Motor neuron (in vitro differentiated cells): Measurements from ENCODE around the gene ROBO2. TPM values are rescaled to one million over a fixed set of nuclear protein-coding genes. Genes with fewer than 3 reads are reported as not detected.

Source experiments
- ATAC-seq, 8 experiments: fragments of 200-7000 bp; cut with Tn5 transposase; replicated peaks in 6 of 8; 2 replicates each; pipeline ENCODE4 v1.8.0; 2021; ENCODE audit warnings: mild to moderate bottlenecking in 8 of 8, moderate library complexity in 8 of 8
- H3K27ac ChIP-seq, 2 donors: fragments of 250-450 bp; sonication (Bioruptor Pico); 2 replicates each; pipeline ENCODE4 v1.9.0; 2021; ENCODE audit warnings: antibody characterized with exemption in 2 of 2, mild to moderate bottlenecking in 2 of 2, moderate library complexity in 1 of 2
- H3K4me1 ChIP-seq, 2 donors: fragments of 250-450 bp; sonication (Bioruptor Pico); replicated peaks in 1 of 2; 2 replicates each; pipeline ENCODE4 v1.6.1; 2021; ENCODE audit warnings: antibody characterized with exemption in 2 of 2, mild to moderate bottlenecking in 2 of 2, moderate library complexity in 1 of 2
- H3K4me3 ChIP-seq, 5 donors: fragments of 250-450 bp; sonication (Bioruptor Pico); 2 replicates each; pipeline ENCODE4 v1.9.0; 2021; ENCODE audit warnings: antibody characterized with exemption in 5 of 5, mild to moderate bottlenecking in 5 of 5, moderate library complexity in 4 of 5
- WGBS, 10 experiments: fragments of 450-650 bp; shearing (Covaris generic); methylation state at CpG; one replicate each; pipeline ENCODE4 v1.0.0; 2022; 5-methylcytosine and 5-hydroxymethylcytosine counted together
- in situ Hi-C, 9 experiments: fragments of 400-800 bp; cut with MboI; loops; one replicate each; pipeline ENCODE4 v1.15.0; 2021; ENCODE audit warnings: low sequenced_read_pairs in 9 of 9, low pct_unique_long_range_greater_than_20kb in 2 of 9; ENCODE audit not compliant: unreplicated experiment in 9 of 9
- total RNA-seq, 8 experiments: library from RNA; unstranded; fragments of 300-600 nt; gene quantifications; 2 replicates each; pipeline versions ENCODE4 v1.2.3 to v1.2.4, GENCODE V29; 2022

Gene ROBO2
- total RNA-seq, 8 experiments from 2014 or later = 28.3 to 127 (median 41.2) TPM

DNA sequence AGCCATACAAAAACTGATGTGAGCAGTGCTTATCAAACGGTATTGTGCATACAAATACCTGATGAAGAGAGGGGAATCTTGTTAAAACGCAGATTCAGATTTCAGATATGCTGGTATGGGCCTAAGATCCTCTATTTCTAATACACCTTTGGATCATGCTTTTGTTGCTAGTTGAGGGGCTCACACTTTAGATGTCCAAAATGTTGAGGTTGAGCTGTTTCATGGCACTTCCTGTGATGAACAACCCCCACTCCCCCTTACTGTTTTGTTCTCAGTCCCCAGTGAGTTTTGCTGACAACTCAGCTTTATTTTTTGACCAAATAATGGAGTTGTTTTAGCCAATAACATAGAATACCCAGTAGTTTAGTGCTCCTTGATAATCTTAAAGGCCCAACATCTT is 53.2 kb downstream of the ROBO2 start:
- Histone ChIP-seq H3K4me3 (no peak overlapping the region), H3K4me1 (no peaks in the 10 kb centered on the region), H3K27ac (no peak overlapping the region)
- no peak for ATAC-seq
- in situ Hi-C loops = no loop called here
- 17 to 100% (median 64%) methylated on average over 1 to 2 of the region's 2 CpGs; no CpG with 5 or more reads in 1 of the 10 experiments for WGBS, 10 experiments

DNA sequence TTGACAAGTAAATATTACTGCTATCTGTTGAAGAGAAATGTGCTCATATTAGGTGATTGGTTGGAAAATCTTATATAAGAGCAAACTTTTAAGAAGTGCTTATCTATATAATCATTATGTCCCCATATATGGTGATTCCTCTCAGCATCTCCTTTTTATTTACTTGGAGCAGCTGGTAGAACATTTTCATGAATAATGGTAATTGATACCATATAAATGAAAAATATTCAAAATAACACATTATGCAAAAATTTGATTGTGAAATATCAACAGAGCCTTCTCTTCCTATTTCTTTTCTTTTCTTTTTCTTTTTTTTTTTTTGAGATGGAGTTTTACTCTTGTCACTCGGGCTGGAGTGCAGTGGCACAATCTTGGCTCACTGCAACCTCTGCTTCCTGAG is 56.2 kb downstream of the ROBO2 start:
- ATAC-seq = peak in 3 of 8 experiments; percentile 28 to 70 (median 52)
- Histone ChIP-seq H3K4me1 (no peaks in the 10 kb centered on the region), H3K27ac (no peak overlapping the region), H3K4me3 (no peak overlapping the region)
- in situ Hi-C loops = no loop called here
- 13 to 100% (median 100%) methylated on average over 1 of the region's 1 CpG; no CpG with 5 or more reads in 3 of the 10 experiments for WGBS, 10 experiments

DNA sequence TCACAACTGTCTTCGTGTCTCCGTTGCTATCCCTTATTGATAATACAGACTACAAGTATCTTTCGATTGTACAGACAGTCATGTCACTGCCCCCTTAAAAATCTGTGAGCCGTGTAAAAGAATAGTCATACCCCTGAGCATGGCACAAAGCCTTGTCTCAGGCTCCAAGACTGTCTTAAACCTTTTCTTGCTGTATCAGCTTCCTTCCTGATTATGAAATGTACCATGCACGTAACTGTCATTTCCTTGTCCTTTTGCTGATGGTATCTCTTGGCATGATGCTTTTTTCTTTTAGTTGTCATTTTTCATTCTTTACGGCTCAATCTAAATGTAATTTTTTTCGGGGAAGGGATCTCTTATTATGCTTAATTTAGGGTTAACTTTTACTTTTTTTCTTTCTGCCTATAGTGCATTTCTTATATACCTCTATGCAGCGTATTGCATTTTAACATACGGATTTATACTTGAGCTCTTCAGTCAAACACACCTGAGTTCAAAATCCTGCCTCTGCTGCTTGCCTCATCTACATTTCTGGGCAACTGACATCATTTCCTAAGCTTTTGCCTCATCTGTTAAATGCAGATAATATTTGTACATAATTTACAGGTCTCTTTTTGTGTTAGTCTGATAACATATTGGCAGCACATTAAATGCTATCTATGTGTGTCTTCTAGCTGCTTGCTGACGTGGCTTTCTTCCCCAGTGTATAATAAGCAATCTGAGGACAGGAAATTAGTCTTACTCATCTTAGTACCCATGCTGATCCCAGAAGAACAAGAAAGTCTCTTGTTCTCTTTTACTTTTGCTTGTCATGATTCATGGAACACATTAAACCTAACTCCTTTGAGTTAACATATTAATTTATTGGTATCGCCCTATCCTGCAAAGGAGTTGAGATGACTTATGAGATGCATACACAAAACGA is 57.3 kb downstream of the ROBO2 start:
- in situ Hi-C loops = no loop called here
- H3K27ac ChIP-seq = no peak overlapping the region
- 49 to 100% (median 90%) methylated on average over 4 to 12 of the region's 12 CpGs for WGBS, 10 experiments
- no peak overlapping the region for H3K4me3 ChIP-seq
- no peak for ATAC-seq
- H3K4me1 ChIP-seq = no peaks in the 10 kb centered on the region

DNA sequence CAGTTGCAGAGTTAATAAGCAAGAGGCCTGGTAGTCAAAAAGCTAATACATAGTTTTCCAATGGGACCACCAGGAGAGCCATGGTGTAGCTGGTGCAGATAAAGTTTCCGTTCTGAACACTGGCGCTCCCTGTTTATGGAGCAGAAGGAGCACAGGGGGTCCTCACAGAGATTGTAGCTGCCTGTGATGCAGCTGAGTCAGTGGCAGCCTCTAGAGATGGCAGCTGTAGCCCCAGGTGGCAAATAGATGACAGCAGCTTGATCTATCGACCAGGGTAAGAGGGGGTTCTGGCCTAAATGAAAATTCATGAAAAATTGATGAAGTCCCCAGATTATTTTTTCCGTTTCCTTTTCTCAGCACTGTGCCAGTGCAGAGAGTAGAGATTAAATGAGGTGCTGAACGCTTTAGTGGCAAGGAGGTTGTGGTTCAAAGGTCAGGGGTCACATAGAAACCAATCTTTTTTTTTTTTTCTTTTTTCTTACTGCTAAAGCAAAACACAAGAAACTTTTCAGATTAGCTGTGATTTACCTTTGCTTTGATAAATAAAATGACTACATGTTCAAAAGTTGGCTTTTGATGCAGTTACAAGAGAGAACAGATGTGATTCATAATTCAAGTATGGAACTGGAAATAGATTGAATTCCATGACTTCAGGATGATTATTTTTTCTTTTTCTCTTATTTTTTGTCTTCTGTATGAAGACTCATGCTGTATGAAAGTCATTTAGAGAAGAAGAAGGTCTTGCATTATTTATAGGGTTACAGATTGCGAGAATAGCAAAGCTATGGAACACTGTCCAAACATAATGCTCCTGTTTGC is 63.3 kb downstream of the ROBO2 start:
- no peak overlapping the region for H3K27ac ChIP-seq
- WGBS, 10 experiments = 23 to 100% (median 83%) methylated on average over 2 to 6 of the region's 6 CpGs
- H3K4me3 ChIP-seq = no peak overlapping the region
- ATAC-seq = peak in 5 of 8 experiments; percentile 43 to 61 (median 49)
- in situ Hi-C loops = no loop called here
- no peaks in the 10 kb centered on the region for H3K4me1 ChIP-seq

DNA sequence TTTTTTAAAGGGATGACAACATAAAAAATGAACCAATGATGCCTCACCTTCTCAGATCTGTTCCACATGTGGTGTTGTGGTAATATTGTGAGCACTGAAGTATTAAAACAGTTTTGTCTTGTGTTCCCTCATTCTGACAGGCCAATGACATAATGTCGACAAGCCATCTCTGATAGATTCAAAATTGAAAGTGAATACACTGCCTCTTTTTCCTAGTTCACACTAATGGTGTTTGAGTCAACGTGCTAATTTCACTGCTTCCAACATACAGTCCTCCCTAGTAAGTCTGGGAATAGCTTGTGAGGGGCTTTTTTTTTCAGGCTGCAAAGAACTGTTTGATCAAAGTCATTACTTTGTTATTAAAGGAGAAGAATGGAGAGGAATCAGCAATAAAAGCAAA is 82.8 kb downstream of the ROBO2 start:
- 0 to 88% (median 50%) methylated on average over 1 to 2 of the region's 2 CpGs; no CpG with 5 or more reads in 1 of the 10 experiments for WGBS, 10 experiments
- H3K27ac ChIP-seq = no peak overlapping the region
- H3K4me3 ChIP-seq = no peak overlapping the region
- in situ Hi-C loops = no loop called here
- peaks cover 0 to 6% of the 10 kb centered on the region in 2 donors for H3K4me1 ChIP-seq
- ATAC-seq = peak in 3 of 8 experiments; percentile 39 to 70 (median 59)

DNA sequence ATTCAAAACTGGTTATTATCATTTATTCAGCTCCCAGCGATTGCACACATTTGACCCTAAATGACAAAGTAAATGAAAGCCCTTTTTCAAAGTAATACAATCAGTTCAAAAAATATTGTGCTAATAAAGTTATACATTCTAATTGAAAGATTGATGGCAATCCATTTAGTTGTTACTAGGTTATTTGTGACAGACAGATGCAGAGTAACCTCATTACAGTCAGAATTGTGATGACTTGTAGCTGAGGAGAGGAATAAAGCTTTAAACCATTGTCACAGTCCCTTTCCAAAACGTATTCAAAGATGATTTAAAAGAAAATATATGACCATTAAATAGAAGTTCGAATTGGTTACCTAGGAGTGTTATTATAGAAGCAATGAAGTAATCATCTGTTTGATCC is 86.1 kb downstream of the ROBO2 start:
- peak in 1 of 8 experiments; percentile 72 for ATAC-seq
- in situ Hi-C loops = no loop called here
- no peak overlapping the region for H3K27ac ChIP-seq
- WGBS, 10 experiments = 23 to 82% (median 52%) methylated on average over 1 to 3 of the region's 3 CpGs
- H3K4me1 ChIP-seq = peaks cover 0 to 6% of the 10 kb centered on the region in 2 donors
- no peak overlapping the region for H3K4me3 ChIP-seq

DNA sequence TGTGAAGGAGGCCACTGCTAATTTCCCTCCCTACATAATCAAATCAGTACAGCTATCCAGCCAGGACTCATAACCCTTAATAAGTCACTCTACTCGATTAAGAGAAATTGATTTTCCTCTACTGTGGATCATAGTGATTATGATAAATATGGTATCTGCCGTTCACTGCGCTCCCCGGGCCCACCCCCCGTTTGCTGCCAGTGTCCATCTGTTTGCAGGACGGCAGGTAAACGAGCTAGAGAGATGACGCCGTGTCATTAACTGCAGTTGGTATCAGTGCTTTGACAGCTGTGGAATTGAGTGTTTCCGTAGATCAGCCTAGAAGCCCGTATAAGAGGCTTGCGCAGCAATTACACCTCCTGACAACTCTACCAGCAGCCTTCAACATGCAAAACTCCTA is 94.9 kb downstream of the ROBO2 start:
- in situ Hi-C loops = no loop called here
- peak in 5 of 8 experiments; percentile 76 to 95 (median 90) for ATAC-seq
- Histone ChIP-seq H3K4me1 (peaks cover 2 to 24% of the 10 kb centered on the region in 2 donors), H3K27ac (no peak overlapping the region), H3K4me3 (no peak overlapping the region)
- WGBS, 10 experiments = 28 to 94% (median 73%) methylated on average over 1 to 12 of the region's 12 CpGs; no CpG with 5 or more reads in 1 of the 10 experiments

DNA sequence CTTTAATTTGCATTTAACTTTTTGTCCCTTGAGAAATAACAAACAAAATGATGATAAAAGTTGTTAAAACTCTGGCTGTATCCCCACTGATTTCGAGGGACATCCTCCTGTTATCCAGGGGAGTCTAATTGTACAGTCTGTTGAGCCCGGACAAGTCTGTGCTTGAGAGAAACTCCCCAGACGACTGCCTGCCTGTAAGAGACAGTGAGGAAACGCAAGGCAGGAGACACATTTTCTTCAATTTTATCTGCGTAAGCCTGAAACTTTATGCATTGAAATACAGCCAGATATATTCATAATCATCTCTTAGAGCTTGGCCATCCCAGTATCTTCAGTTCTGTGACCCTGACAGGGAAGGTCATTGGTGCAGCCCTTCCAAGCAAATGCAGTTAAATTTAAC is 97.7 kb downstream of the ROBO2 start:
- ATAC-seq = no peak
- Histone ChIP-seq H3K4me1 (peaks cover 3 to 40% of the 10 kb centered on the region in 2 donors), H3K27ac (no peak overlapping the region), H3K4me3 (no peak overlapping the region)
- in situ Hi-C loops = no loop called here
- whole genome bisulfite sequencing, 10 experiments = 50 to 100% (median 92%) methylated on average over 1 to 5 of the region's 5 CpGs; no CpG with 5 or more reads in 3 of the 10 experiments

DNA sequence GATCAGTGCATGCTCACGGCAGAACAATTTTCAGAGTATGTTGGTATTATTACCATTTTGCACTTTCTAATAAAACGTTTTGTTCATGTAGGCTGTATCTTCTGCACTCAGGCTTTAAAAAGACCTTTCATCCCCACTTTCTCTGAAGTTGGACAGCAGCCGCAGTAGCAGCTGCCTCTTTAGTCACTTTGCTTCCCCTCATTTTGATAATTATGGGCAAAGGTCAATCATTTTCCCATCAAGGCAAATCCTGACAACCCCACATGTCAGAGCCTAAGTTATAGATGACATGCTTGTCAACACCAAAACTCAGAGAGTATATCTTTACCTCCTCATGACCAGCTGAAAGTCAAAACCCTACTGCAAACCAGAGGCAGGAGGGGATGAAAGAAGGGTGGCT is 99.7 kb downstream of the ROBO2 start:
- 0 to 100% (median 70%) methylated on average over 1 to 3 of the region's 3 CpGs; no CpG with 5 or more reads in 1 of the 10 experiments for WGBS, 10 experiments
- Histone ChIP-seq H3K27ac (no peak overlapping the region), H3K4me1 (peaks cover 3 to 29% of the 10 kb centered on the region in 2 donors), H3K4me3 (no peak overlapping the region)
- ATAC-seq = no peak
- in situ Hi-C loops = no loop called here

DNA sequence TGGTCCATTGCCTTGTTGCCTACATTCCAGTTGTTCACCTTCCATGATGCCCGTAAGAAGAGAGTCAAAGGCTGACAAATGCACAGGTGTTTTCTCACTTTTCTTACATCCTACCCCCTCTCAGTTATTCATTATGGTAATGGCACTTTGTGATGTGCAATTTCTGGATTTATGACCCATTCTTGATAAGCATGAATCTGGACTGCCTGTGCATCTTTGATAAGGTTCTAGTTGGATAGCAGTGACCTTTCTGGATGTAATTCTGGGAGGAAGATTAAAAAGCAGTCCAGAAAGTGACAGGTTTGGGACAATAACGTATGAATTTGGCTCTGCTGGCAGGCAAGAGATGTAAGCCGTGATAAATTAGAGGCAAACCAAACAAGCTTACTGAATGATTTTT is 101.5 kb downstream of the ROBO2 start:
- no peak overlapping the region for H3K4me3 ChIP-seq
- no peak overlapping the region for H3K27ac ChIP-seq
- in situ Hi-C loops = no loop called here
- WGBS, 10 experiments = 0 to 100% (median 48%) methylated on average over 1 to 3 of the region's 3 CpGs; no CpG with 5 or more reads in 1 of the 10 experiments
- ATAC-seq = no peak
- H3K4me1 ChIP-seq = peaks cover 11 to 36% of the 10 kb centered on the region in 2 donors

DNA sequence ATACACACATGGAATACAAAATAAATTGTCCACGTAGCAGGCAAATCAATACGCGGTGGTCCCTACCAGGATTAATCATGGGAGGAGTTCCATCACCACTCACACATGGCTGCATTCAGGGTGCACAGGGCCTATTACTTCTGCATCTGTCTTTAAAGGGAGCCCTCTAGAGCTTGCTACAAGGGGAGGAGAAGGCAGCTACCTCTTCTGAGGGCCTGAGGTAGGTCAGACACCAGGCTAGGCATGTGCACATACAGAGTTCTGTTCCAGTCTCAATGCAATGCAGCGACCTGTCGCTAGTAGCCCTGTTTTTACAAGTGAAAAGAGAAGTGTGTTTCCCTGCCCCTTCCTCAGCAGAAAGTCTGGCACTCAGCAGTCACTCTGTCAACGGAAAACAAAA is 102.7 kb downstream of the ROBO2 start:
- Histone ChIP-seq H3K4me1 (peaks cover 22 to 42% of the 10 kb centered on the region in 2 donors), H3K4me3 (no peak overlapping the region), H3K27ac (no peak overlapping the region)
- 22 to 90% (median 52%) methylated on average over 2 to 6 of the region's 6 CpGs; no CpG with 5 or more reads in 2 of the 10 experiments for WGBS, 10 experiments
- ATAC-seq = peak in 6 of 8 experiments; percentile 27 to 86 (median 73)
- in situ Hi-C loops = no loop called here

DNA sequence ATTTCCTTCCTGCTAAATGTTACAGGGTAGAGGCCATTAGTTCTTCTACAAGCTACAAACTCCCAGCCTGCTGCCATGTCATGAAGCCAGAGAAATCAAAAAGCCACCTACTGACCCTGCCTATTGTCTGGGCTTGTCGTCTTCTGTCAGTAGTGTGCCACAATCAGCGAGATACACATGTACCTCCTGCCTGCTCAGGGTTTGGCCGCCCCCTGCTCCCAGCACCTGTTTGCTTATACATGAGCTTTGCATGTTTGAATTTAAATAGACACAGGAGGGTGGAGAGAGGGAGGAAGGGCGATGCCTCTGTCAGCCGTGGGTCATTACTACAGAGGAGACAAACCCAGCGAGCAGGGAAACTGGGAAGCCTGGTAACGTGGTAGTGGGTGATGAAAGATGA is 106.1 kb downstream of the ROBO2 start:
- peaks cover 33 to 43% of the 10 kb centered on the region in 2 donors for H3K4me1 ChIP-seq
- H3K27ac ChIP-seq = no peak overlapping the region
- in situ Hi-C loops = no loop called here
- ATAC-seq = peak in 7 of 8 experiments; percentile 23 to 77 (median 66)
- H3K4me3 ChIP-seq = no peak overlapping the region
- WGBS, 10 experiments = 19 to 70% (median 37%) methylated on average over 1 to 7 of the region's 7 CpGs; no CpG with 5 or more reads in 4 of the 10 experiments
